ENCODE measurements around the gene PPP2R1B. TPM values are rescaled to one million over a fixed set of nuclear protein-coding genes. Genes with fewer than 3 reads are reported as not detected.
"Not testable (repeated sequence)": the region's sequence is repeated elsewhere in the genome, so short reads cannot be mapped to it uniquely, and the experiment has no call there.

PPP2R1B gene
- polyA plus RNA-seq, 4 donors = 14.3 to 24.5 (median 22.1) TPM

GRCh38 chr11:111785076-111785475, 18.9 kb upstream of the PPP2R1B start:
- DNase-seq (ENCODE audit: low read depth in 4 of 4, low spot score in 3 of 4) = no peak

GRCh38 chr11:111784311-111784710, 18.1 kb upstream of the PPP2R1B start:
- not testable (repeated sequence) for DNase-seq (ENCODE audit: low read depth in 4 of 4, low spot score in 3 of 4)

GRCh38 chr11:111782109-111782741, 16.0 kb upstream of the PPP2R1B start:
- DNase-seq (ENCODE audit: low read depth in 4 of 4, low spot score in 3 of 4) = no peak

GRCh38 chr11:111779118-111779517, 12.9 kb upstream of the PPP2R1B start:
- DNase-seq (ENCODE audit: low read depth in 4 of 4, low spot score in 3 of 4) = no peak

GRCh38 chr11:111778047-111778558, 11.9 kb upstream of the PPP2R1B start:
- DNase-seq (ENCODE audit: low read depth in 4 of 4, low spot score in 3 of 4) = no peak

GRCh38 chr11:111777094-111778046, 11.2 kb upstream of the PPP2R1B start:
- peak in 1 of 4 donors; percentile 61 for DNase-seq (ENCODE audit: low read depth in 4 of 4, low spot score in 3 of 4)

GRCh38 chr11:111776398-111777093, 10.4 kb upstream of the PPP2R1B start:
- no peak for DNase-seq (ENCODE audit: low read depth in 4 of 4, low spot score in 3 of 4)

GRCh38 chr11:111774955-111775710, 8.9 kb upstream of the PPP2R1B start:
- DNase-seq (ENCODE audit: low read depth in 4 of 4, low spot score in 3 of 4) = no peak

GRCh38 chr11:111772535-111772934, 6.3 kb upstream of the PPP2R1B start:
- no peak for DNase-seq (ENCODE audit: low read depth in 4 of 4, low spot score in 3 of 4)

- not testable (repeated sequence) for DNase-seq (ENCODE audit: low read depth in 4 of 4, low spot score in 3 of 4)
Measured at GRCh38 chr11:111771205-111771604, 5.0 kb upstream of the PPP2R1B start.

- DNase-seq (ENCODE audit: low read depth in 4 of 4, low spot score in 3 of 4) = no peak
Measured at GRCh38 chr11:111770581-111771134, 4.5 kb upstream of the PPP2R1B start.

GRCh38 chr11:111766834-111767142, 599 bp upstream of the PPP2R1B start:
- no peak for DNase-seq (ENCODE audit: low read depth in 4 of 4, low spot score in 3 of 4)

- no peak for DNase-seq (ENCODE audit: low read depth in 4 of 4, low spot score in 3 of 4)
Measured at GRCh38 chr11:111765320-111765983, 737 bp downstream of the PPP2R1B start.

- DNase-seq (ENCODE audit: low read depth in 4 of 4, low spot score in 3 of 4) = no peak
Measured at GRCh38 chr11:111764621-111765020, 1.6 kb downstream of the PPP2R1B start.

GRCh38 chr11:111762981-111763643, 3.1 kb downstream of the PPP2R1B start:
- no peak for DNase-seq (ENCODE audit: low read depth in 4 of 4, low spot score in 3 of 4)

- DNase-seq (ENCODE audit: low read depth in 4 of 4, low spot score in 3 of 4) = no peak
Measured at GRCh38 chr11:111762526-111762925, 3.7 kb downstream of the PPP2R1B start.

- no peak for DNase-seq (ENCODE audit: low read depth in 4 of 4, low spot score in 3 of 4)
Measured at GRCh38 chr11:111761036-111761435, 5.2 kb downstream of the PPP2R1B start.

- no peak for DNase-seq (ENCODE audit: low read depth in 4 of 4, low spot score in 3 of 4)
Measured at GRCh38 chr11:111759778-111760407, 6.3 kb downstream of the PPP2R1B start.

GRCh38 chr11:111759376-111759775, 6.8 kb downstream of the PPP2R1B start:
- no peak for DNase-seq (ENCODE audit: low read depth in 4 of 4, low spot score in 3 of 4)
